Lower lobe of right lung (tissue), 2 donors: Measurements from ENCODE around the gene WDR75. TPM values are rescaled to one million over a fixed set of nuclear protein-coding genes. Genes with fewer than 3 reads are reported as not detected.

ENCODE experiments used
- ATAC-seq, 2 donors: fragments of 200-7000 bp; cut with Tn5 transposase; one replicate each; pipeline ENCODE4 v1.9.1; 2020 to 2022; ENCODE audit warnings: mild to moderate bottlenecking in 2 of 2, moderate library complexity in 2 of 2
- DNase-seq: peaks from one replicate; pipeline ENCODE4 v3.0.0-alpha.2; 2020
- H3K27ac ChIP-seq: fragments of 200-600 bp; one replicate; pipeline ENCODE4 v1.8.0; 2022
- H3K27me3 ChIP-seq: fragments of 200-600 bp; one replicate; pipeline ENCODE4 v1.8.0; 2022; ENCODE audit warnings: low read depth
- H3K36me3 ChIP-seq: fragments of 200-600 bp; one replicate; pipeline ENCODE4 v1.8.0; 2022; ENCODE audit warnings: mild to moderate bottlenecking
- H3K4me1 ChIP-seq: fragments of 200-600 bp; one replicate; pipeline ENCODE4 v1.8.0; 2022
- H3K4me3 ChIP-seq: fragments of 200-600 bp; one replicate; pipeline ENCODE4 v1.8.0; 2022; ENCODE audit warnings: mild to moderate bottlenecking
- H3K9me3 ChIP-seq: fragments of 200-600 bp; one replicate; pipeline ENCODE4 v1.8.0; 2022
- intact Hi-C: fragments of 100-400 bp; cut with DNase I; formaldehyde crosslinking; loops from one replicate; pipeline ENCODE4 v1.11.0; 2022
- total RNA-seq: library from RNA; stranded (reverse); fragmentation: NEBNext Ultra II Directional; extraction: Animal tissue kit (Norgen Biotek cat#: 25700); gene quantifications from one replicate; pipeline ENCODE4 v1.2.1, GENCODE V29; 2021
- TF ChIP-seq, protein P1 (sequence below): fragments of 200-600 bp; IDR thresholded peaks from one replicate; pipeline ENCODE4 v1.8.0; 2022; ENCODE audit warnings: antibody characterized with exemption, mild to moderate bottlenecking
- donor health status: DM: no; HTN: yes; CAD: no; lungs with severe emphysema.

Gene WDR75
- total RNA-seq, 1 donor from 2014 or later, result 21.1 TPM

DNA sequence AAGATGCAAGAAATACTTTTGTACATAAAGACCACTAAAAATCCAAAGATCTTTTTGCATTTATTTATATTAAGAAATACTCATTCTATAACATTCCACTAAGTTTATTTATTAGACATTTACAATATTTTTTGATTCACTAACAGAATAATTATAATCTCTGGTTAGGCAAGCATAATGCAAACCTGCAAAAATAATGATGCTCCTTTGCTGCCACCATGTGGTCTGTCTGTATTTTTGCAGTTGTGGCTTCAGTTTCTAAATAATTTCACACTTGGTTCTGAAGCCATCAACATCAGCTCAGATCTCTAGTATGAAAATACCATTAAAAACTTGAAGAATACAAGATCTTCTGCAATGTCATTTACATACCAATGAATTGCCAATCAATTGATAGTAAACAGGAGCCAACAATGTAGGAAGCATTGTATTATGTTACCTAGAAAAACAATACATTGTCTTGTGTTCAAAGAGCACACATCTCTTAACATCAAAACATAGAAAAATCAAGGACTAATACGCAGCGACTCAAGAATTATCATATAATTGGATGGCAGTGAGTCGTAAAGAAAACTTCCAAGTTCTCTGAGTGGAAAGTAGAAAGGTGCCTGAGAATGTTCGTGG lies 28.8 kb upstream of the WDR75 start:
- ATAC-seq, result peak; percentile 62 to 76
- intact Hi-C loops, result no loop called here
- H3K27ac ChIP-seq, result peak overlapping the region; percentile 8

DNA sequence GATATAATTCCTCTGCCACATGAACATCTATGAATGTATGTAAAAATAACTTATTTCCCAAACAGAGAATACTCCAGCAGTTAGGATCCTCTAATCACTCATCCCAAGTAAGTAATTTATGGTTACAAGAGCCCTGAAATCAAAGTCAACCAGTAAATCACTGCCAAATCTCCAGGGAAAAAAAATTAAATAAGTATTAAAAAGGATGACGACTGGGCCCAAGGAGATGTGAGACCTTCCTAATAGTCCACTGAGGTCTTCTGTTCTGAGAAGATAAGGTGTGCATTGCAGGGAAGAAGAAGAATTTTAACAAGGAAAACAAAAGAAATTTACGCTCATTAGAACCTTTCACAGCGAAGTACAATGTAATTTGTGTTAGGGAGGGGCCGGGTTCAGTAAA lies 28.0 kb upstream of the WDR75 start:
- H3K36me3 ChIP-seq, result no peaks in the 10 kb centered on the region
- H3K27me3 ChIP-seq, result no peaks in the 10 kb centered on the region
- H3K4me1 ChIP-seq, result no peaks in the 10 kb centered on the region
- TF ChIP-seq, protein P1, sequence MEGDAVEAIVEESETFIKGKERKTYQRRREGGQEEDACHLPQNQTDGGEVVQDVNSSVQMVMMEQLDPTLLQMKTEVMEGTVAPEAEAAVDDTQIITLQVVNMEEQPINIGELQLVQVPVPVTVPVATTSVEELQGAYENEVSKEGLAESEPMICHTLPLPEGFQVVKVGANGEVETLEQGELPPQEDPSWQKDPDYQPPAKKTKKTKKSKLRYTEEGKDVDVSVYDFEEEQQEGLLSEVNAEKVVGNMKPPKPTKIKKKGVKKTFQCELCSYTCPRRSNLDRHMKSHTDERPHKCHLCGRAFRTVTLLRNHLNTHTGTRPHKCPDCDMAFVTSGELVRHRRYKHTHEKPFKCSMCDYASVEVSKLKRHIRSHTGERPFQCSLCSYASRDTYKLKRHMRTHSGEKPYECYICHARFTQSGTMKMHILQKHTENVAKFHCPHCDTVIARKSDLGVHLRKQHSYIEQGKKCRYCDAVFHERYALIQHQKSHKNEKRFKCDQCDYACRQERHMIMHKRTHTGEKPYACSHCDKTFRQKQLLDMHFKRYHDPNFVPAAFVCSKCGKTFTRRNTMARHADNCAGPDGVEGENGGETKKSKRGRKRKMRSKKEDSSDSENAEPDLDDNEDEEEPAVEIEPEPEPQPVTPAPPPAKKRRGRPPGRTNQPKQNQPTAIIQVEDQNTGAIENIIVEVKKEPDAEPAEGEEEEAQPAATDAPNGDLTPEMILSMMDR, result no peak
- H3K27ac ChIP-seq, result no peak overlapping the region
- H3K4me3 ChIP-seq, result no peak overlapping the region
- no peak for DNase-seq
- no peak for ATAC-seq
- H3K9me3 ChIP-seq, result no peaks in the 10 kb centered on the region
- intact Hi-C loops, result no loop called here

More for the DNA sequence above, 28.8 kb upstream of the WDR75 start:
- H3K4me1 ChIP-seq, result no peaks in the 10 kb centered on the region
- no peak overlapping the region for H3K4me3 ChIP-seq
- no peak for DNase-seq
- H3K9me3 ChIP-seq, result no peaks in the 10 kb centered on the region
- TF ChIP-seq, protein P1, result peak; percentile 76
- no peaks in the 10 kb centered on the region for H3K36me3 ChIP-seq
- H3K27me3 ChIP-seq, result no peaks in the 10 kb centered on the region

DNA sequence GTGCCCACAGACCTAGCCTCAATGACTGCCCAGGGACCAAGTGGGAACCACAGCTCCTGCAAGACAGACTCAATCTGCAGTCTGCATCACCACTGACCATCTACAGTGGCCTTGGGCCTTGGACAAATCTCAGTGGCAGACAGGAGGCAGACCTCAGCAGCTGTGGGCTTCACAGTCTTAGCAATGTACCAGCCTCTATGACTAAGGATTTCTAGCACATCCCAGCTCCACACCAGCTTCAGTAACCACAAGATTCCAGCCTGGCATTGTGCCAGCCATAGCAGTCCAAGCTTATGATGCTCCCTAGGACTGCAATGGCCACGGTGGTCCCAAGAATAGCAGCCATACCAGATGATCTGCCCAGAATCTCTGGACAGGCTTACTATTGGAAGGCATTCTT lies 19.6 kb upstream of the WDR75 start:
- no peaks in the 10 kb centered on the region for H3K9me3 ChIP-seq
- no peaks in the 10 kb centered on the region for H3K36me3 ChIP-seq
- DNase-seq (no peak), ATAC-seq (no peak)
- H3K27me3 ChIP-seq, result no peaks in the 10 kb centered on the region
- H3K4me3 ChIP-seq, result no peak overlapping the region
- intact Hi-C loops, result no loop called here
- H3K4me1 ChIP-seq, result no peaks in the 10 kb centered on the region
- TF ChIP-seq, protein P1, result no peak
- no peak overlapping the region for H3K27ac ChIP-seq

DNA sequence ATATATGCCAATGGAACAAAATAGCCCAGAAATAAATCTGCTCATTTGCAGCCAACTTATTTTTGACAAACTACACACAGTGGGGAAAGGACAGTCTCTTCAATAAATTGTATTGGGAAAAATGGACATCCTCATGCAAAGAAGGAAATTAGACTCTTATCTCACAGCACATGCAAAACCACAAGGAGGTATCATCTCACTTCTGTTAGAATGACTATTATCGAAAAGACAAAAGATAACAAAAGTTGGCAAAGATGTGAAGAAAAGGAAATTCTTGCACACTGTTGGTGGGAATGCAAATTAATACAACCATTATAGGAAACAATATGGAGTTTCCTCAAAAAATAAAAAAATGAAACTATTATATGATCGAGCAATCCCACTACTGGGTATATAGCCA lies 16.3 kb upstream of the WDR75 start:
- no peaks in the 10 kb centered on the region for H3K27me3 ChIP-seq
- no peaks in the 10 kb centered on the region for H3K36me3 ChIP-seq
- TF ChIP-seq, protein P1, result no peak
- intact Hi-C loops, result no loop called here
- ATAC-seq, result no peak
- no peak overlapping the region for H3K27ac ChIP-seq
- no peak overlapping the region for H3K4me3 ChIP-seq
- DNase-seq, result no peak
- no peaks in the 10 kb centered on the region for H3K9me3 ChIP-seq
- H3K4me1 ChIP-seq, result no peaks in the 10 kb centered on the region

DNA sequence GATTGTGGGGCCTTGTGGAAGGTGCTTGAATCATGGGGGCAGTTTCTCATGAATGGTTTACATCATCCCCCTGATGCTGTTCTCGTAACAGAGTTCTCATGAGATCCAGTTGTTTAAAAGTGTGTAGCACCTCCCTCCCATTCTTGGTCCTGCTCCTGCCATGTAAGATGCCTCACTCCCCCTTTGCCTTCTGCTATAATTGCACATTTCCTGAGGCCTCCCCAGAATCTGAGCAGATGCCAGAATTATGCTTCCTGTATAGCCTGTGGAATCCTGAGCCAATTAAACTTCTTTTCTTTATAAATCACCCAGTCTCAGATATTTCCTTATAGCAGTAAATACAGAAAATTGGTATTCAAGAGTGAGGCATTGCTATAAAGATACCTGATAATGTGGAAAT lies 15.6 kb upstream of the WDR75 start:
- TF ChIP-seq, protein P1, result no peak
- no peak overlapping the region for H3K27ac ChIP-seq
- intact Hi-C loops, result no loop called here
- DNase-seq (no peak), ATAC-seq (no peak)
- H3K27me3 ChIP-seq, result no peaks in the 10 kb centered on the region
- H3K4me3 ChIP-seq, result no peak overlapping the region
- H3K4me1 ChIP-seq, result no peaks in the 10 kb centered on the region
- H3K36me3 ChIP-seq, result no peaks in the 10 kb centered on the region
- H3K9me3 ChIP-seq, result no peaks in the 10 kb centered on the region
